ENCODE measurements around the gene CD19.

The CD19 gene

GRCh38 chr16:28983644-28984043 lies 51.9 kb downstream of the CD19 start:
- DNase-seq, result no peak

- DNase-seq, result no peak
These were observed 52.3 kb downstream of the CD19 start for GRCh38 chr16:28984091-28984490.

GRCh38 chr16:28984619-28985135 lies 52.9 kb downstream of the CD19 start, which contains the start of gene LAT:
Gene LAT (plus strand): TSS chr16:28985052. CDS start chr16:28985418, 366 bp downstream.
- peak; percentile 24 for DNase-seq

- DNase-seq, result no peak
These were observed 53.7 kb downstream of the CD19 start for GRCh38 chr16:28985211-28986041.

- DNase-seq, result no peak
These were observed 54.3 kb downstream of the CD19 start for GRCh38 chr16:28986046-28986445.

- DNase-seq, result no peak
These were observed 54.7 kb downstream of the CD19 start for GRCh38 chr16:28986492-28986891.

- no peak for DNase-seq
These were observed 55.5 kb downstream of the CD19 start for GRCh38 chr16:28987170-28987853.
